ENCODE data around the gene DDX3X. TPM values are rescaled to one million over a fixed set of nuclear protein-coding genes. Genes with fewer than 3 reads are reported as not detected.

Gene DDX3X
- total and polyA plus RNA-seq, 4 donors = 48.4 to 216 (median 85.6) TPM

GRCh38 chrX:41332408-41333002, 1.5 kb upstream of the DDX3X start:
- H3K36me3 ChIP-seq (ENCODE audit: control insufficient read depth in 4 of 4, insufficient read depth in 3 of 4, low read depth in 1 of 4, low read length in 3 of 4) = no peaks in the 10 kb centered on the region
- DNase-seq (ENCODE audit: low spot score) = peak; percentile 48
- TF ChIP-seq FOXA2 (IDR thresholded peaks at IDR 0.05) (no peak), SP1 (IDR thresholded peaks at IDR 0.05) (no peak), RXRA (IDR thresholded peaks at IDR 0.05) (no peak), YY1 (IDR thresholded peaks at IDR 0.05) (no peak), TAF1 (conservative IDR thresholded peaks at IDR 0.05) (no peak), NR2F2 (IDR thresholded peaks at IDR 0.05) (no peak), JUND (IDR thresholded peaks at IDR 0.05) (no peak), FOXA1 (IDR thresholded peaks at IDR 0.05) (no peak), ZBTB33 (IDR thresholded peaks at IDR 0.05) (no peak)
- no peaks in the 10 kb centered on the region for H3K9me3 ChIP-seq (ENCODE audit: control insufficient read depth in 4 of 4, low read length in 3 of 4)
- peak overlapping the region; percentile 98 to 99 for H3K27ac ChIP-seq (ENCODE audit: low read depth in 1 of 2, low read length in 2 of 2)
- peak overlapping the region; percentile 59 to 85 (median 78) for H3K4me3 ChIP-seq (ENCODE audit: low read depth in 1 of 3, low read length in 3 of 3)
- H3K9ac ChIP-seq (ENCODE audit: low read depth in 1 of 2, low read length in 2 of 2) = peak overlapping the region; percentile 78 to 86
- no peaks in the 10 kb centered on the region for H3K27me3 ChIP-seq (ENCODE audit: control insufficient read depth in 4 of 4, insufficient read depth in 4 of 4, low read length in 3 of 4)
- 4% methylated on average over 30 of the region's 30 CpGs for WGBS
- H3K4me1 ChIP-seq (ENCODE audit: control insufficient read depth in 4 of 4, insufficient read depth in 4 of 4, low read length in 3 of 4) = peaks cover 2 to 39% (median 31%) of the 10 kb centered on the region in 4 donors

GRCh38 chrX:41333003-41333743, 789 bp upstream of the DDX3X start:
- Histone ChIP-seq H3K9me3 (ENCODE audit: control insufficient read depth in 4 of 4, low read length in 3 of 4) (no peaks in the 10 kb centered on the region), H3K4me3 (ENCODE audit: low read depth in 1 of 3, low read length in 3 of 3) (peak overlapping the region; percentile 78 to 91 (median 85)), H3K4me1 (ENCODE audit: control insufficient read depth in 4 of 4, insufficient read depth in 4 of 4, low read length in 3 of 4) (peaks cover 2 to 45% (median 37%) of the 10 kb centered on the region in 4 donors), H3K36me3 (ENCODE audit: control insufficient read depth in 4 of 4, insufficient read depth in 3 of 4, low read depth in 1 of 4, low read length in 3 of 4) (peaks cover 0 to 2% (median 0%) of the 10 kb centered on the region in 4 donors), H3K9ac (ENCODE audit: low read depth in 1 of 2, low read length in 2 of 2) (peak overlapping the region; percentile 96), H3K27ac (ENCODE audit: low read depth in 1 of 2, low read length in 2 of 2) (peak overlapping the region; percentile 98 to 99), H3K27me3 (ENCODE audit: control insufficient read depth in 4 of 4, insufficient read depth in 4 of 4, low read length in 3 of 4) (no peaks in the 10 kb centered on the region)
- TF ChIP-seq YY1 (IDR thresholded peaks at IDR 0.05) = peak; percentile 97
- no peak for TF ChIP-seq HNF4G (IDR thresholded peaks at IDR 0.05)
- peak in 1 of 2 donors; percentile 31 for TF ChIP-seq GABPA (IDR thresholded peaks at IDR 0.05 in 1 of 2, conservative IDR thresholded peaks at IDR 0.05 in 1 of 2)
- peak in 1 of 2 donors; percentile 12 for TF ChIP-seq EGR1 (IDR thresholded peaks at IDR 0.05; ENCODE audit: low read depth in 2 of 2)
- TF ChIP-seq RXRA (IDR thresholded peaks at IDR 0.05) = no peak
- DNase-seq (ENCODE audit: low spot score) = peak; percentile 73
- under 1% methylated on average over 63 of the region's 64 CpGs for WGBS

- Histone ChIP-seq H3K9ac (ENCODE audit: low read depth in 1 of 2, low read length in 2 of 2) (peak overlapping the region; percentile 90 to 96), H3K36me3 (ENCODE audit: control insufficient read depth in 4 of 4, insufficient read depth in 3 of 4, low read depth in 1 of 4, low read length in 3 of 4) (peaks cover 0 to 8% (median 4%) of the 10 kb centered on the region in 4 donors), H3K4me1 (ENCODE audit: control insufficient read depth in 4 of 4, insufficient read depth in 4 of 4, low read length in 3 of 4) (peaks cover 2 to 54% (median 45%) of the 10 kb centered on the region in 4 donors), H3K4me3 (ENCODE audit: low read depth in 1 of 3, low read length in 3 of 3) (peak overlapping the region; percentile 78 to 91 (median 85)), H3K27me3 (ENCODE audit: control insufficient read depth in 4 of 4, insufficient read depth in 4 of 4, low read length in 3 of 4) (no peaks in the 10 kb centered on the region), H3K27ac (ENCODE audit: low read depth in 1 of 2, low read length in 2 of 2) (peak overlapping the region; percentile 98 to 99), H3K9me3 (ENCODE audit: control insufficient read depth in 4 of 4, low read length in 3 of 4) (no peaks in the 10 kb centered on the region)
- under 1% methylated on average over 75 of the region's 77 CpGs for WGBS
- peak; percentile 84 for DNase-seq (ENCODE audit: low spot score)
- TF ChIP-seq JUND (IDR thresholded peaks at IDR 0.05) (no peak), YY1 (IDR thresholded peaks at IDR 0.05) (peak; percentile 93), TAF1 (conservative IDR thresholded peaks at IDR 0.05) (peak; percentile 87)
Observed at GRCh38 chrX:41334363-41335197, 618 bp downstream of the DDX3X start.
